ENCODE measurements around the gene PRKAG2. TPM values are rescaled to one million over a fixed set of nuclear protein-coding genes. Genes with fewer than 3 reads are reported as not detected.

PRKAG2 gene
- total RNA-seq, 3 donors from 2014 or later, result 32.3 to 56.6 (median 34.4) TPM

GRCh38 chr7:151900986-151901621, 24.2 kb upstream of the PRKAG2 start:
- Histone ChIP-seq H3K36me3 (no peaks in the 10 kb centered on the region), H3K9me3 (no peaks in the 10 kb centered on the region), H3K4me3 (no peak overlapping the region), H3K27me3 (no peaks in the 10 kb centered on the region), H3K27ac (no peak overlapping the region), H3K4me1 (no peaks in the 10 kb centered on the region)
- no peak for DNase-seq (ENCODE audit: low spot score in 2 of 2)
- intact Hi-C loops (cut with DNase I; ENCODE audit: low total_unique reads), result no loop called here
- TF ChIP-seq CTCF (IDR thresholded peaks at IDR 0.05), result no peak
- TF ChIP-seq POLR2AphosphoS5 (IDR thresholded peaks at IDR 0.05), result no peak
- TF ChIP-seq POLR2A (IDR thresholded peaks at IDR 0.05), result no peak

- no peak for DNase-seq (ENCODE audit: low spot score in 2 of 2)
- intact Hi-C loops (cut with DNase I; ENCODE audit: low total_unique reads), result no loop called here
- Histone ChIP-seq H3K4me1 (no peaks in the 10 kb centered on the region), H3K27ac (no peak overlapping the region), H3K9me3 (no peaks in the 10 kb centered on the region), H3K27me3 (no peaks in the 10 kb centered on the region), H3K36me3 (no peaks in the 10 kb centered on the region), H3K4me3 (no peak overlapping the region)
- TF ChIP-seq POLR2AphosphoS5 (IDR thresholded peaks at IDR 0.05) (no peak), POLR2A (IDR thresholded peaks at IDR 0.05) (no peak), CTCF (IDR thresholded peaks at IDR 0.05) (no peak)
Observed at GRCh38 chr7:151900591-151900985, 23.7 kb upstream of the PRKAG2 start.

GRCh38 chr7:151899513-151900360, 22.8 kb upstream of the PRKAG2 start:
- Histone ChIP-seq H3K36me3 (no peaks in the 10 kb centered on the region), H3K4me1 (no peaks in the 10 kb centered on the region), H3K9me3 (no peaks in the 10 kb centered on the region), H3K4me3 (no peak overlapping the region), H3K27me3 (no peaks in the 10 kb centered on the region), H3K27ac (no peak overlapping the region)
- no peak for TF ChIP-seq CTCF (IDR thresholded peaks at IDR 0.05)
- no peak for TF ChIP-seq POLR2AphosphoS5 (IDR thresholded peaks at IDR 0.05)
- TF ChIP-seq POLR2A (IDR thresholded peaks at IDR 0.05), result no peak
- DNase-seq (ENCODE audit: low spot score in 2 of 2), result no peak
- intact Hi-C loops (cut with DNase I; ENCODE audit: low total_unique reads), result no loop called here

- no peak for DNase-seq (ENCODE audit: low spot score in 2 of 2)
- Histone ChIP-seq H3K27ac (no peak overlapping the region), H3K4me3 (no peak overlapping the region), H3K9me3 (no peaks in the 10 kb centered on the region), H3K27me3 (no peaks in the 10 kb centered on the region), H3K36me3 (no peaks in the 10 kb centered on the region), H3K4me1 (no peaks in the 10 kb centered on the region)
- intact Hi-C loops (cut with DNase I; ENCODE audit: low total_unique reads), result no loop called here
- TF ChIP-seq POLR2AphosphoS5 (IDR thresholded peaks at IDR 0.05), result no peak
- TF ChIP-seq POLR2A (IDR thresholded peaks at IDR 0.05), result no peak
- TF ChIP-seq CTCF (IDR thresholded peaks at IDR 0.05), result no peak
Observed at GRCh38 chr7:151897951-151898686, 21.2 kb upstream of the PRKAG2 start.

Data from breast epithelium (tissue), 4 donors.